ENCODE data around the gene RPS6KA2. TPM values are rescaled to one million over a fixed set of nuclear protein-coding genes. Genes with fewer than 3 reads are reported as not detected.

The RPS6KA2 gene
- total RNA-seq, 1 donor from 2014 or later = 33.7 TPM

DNA sequence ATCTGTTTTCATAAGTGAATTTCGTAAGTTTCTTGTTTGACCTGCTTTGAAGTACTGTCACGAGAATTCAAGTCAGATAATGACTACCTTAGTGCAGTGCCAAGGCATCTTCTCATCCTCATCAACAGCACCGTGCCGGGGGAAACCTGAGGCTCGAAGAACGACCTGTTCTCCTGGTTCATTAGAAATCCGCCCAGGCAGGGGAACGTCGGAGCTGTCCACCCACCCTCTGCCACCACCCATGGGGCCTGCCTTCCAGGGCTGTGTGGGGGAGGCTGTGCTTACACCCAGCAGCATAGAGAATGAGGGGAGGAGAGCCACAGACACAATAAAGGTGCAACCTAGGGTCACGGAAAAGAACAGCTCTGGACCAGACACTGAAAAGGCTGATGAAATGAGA is 142.2 kb downstream of the RPS6KA2 start:
- peaks cover 33% of the 10 kb centered on the region for H3K4me1 Mint-ChIP-seq

DNA sequence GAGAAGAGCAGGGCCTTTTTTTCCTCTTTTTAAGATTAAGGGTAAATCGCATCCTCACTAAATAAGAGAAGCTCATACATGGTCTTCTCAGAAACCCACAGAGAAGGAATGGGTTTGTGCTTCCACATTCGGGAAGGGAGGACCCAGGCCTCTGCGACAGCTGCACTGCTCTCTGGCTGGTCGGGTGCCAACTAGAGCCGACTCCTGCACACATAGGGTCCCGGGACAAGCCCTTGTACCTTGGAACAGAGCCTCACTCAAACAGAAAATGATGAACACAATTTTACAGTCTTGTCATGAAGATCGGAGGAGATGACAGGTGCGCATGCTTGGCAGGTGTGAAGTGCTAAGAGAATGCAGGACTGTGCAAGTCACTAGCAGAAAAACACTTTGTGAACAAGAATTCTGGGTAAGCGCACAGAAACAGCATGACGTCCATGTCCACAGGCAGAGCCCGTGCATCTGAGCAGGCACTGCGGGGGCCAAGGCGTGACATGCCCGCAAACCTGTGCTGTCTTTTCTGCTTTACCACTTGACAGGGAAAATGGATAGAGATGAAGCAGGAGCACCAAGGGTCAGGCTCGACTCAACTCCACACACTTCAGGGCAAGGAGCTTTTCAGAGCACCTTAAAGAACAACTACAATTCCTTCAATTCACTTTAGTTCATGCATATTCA is 143.3 kb downstream of the RPS6KA2 start:
- Mint-ChIP-seq H3K27me3 (ENCODE audit: low read depth) (no peaks in the 10 kb centered on the region), H3K4me3 (no peak overlapping the region), H3K9me3 (no peaks in the 10 kb centered on the region), H3K4me1 (peaks cover 26% of the 10 kb centered on the region), H3K27ac (ENCODE audit: unreplicated experiment) (peak overlapping the region; percentile 5), H3K36me3 (ENCODE audit: low read depth) (peaks cover 21% of the 10 kb centered on the region)
- no peak for DNase-seq (ENCODE audit: low read depth, low spot score)
- TF ChIP-seq, protein P1, sequence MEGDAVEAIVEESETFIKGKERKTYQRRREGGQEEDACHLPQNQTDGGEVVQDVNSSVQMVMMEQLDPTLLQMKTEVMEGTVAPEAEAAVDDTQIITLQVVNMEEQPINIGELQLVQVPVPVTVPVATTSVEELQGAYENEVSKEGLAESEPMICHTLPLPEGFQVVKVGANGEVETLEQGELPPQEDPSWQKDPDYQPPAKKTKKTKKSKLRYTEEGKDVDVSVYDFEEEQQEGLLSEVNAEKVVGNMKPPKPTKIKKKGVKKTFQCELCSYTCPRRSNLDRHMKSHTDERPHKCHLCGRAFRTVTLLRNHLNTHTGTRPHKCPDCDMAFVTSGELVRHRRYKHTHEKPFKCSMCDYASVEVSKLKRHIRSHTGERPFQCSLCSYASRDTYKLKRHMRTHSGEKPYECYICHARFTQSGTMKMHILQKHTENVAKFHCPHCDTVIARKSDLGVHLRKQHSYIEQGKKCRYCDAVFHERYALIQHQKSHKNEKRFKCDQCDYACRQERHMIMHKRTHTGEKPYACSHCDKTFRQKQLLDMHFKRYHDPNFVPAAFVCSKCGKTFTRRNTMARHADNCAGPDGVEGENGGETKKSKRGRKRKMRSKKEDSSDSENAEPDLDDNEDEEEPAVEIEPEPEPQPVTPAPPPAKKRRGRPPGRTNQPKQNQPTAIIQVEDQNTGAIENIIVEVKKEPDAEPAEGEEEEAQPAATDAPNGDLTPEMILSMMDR (conservative IDR thresholded peaks at IDR 0.05) = no peak

More for the DNA sequence above, 142.2 kb downstream of the RPS6KA2 start:
- no peaks in the 10 kb centered on the region for H3K9me3 Mint-ChIP-seq
- H3K27ac Mint-ChIP-seq (ENCODE audit: unreplicated experiment) = no peak overlapping the region
- TF ChIP-seq, protein P1 (conservative IDR thresholded peaks at IDR 0.05) = no peak
- no peak for DNase-seq (ENCODE audit: low read depth, low spot score)
- no peaks in the 10 kb centered on the region for H3K27me3 Mint-ChIP-seq (ENCODE audit: low read depth)
- H3K4me3 Mint-ChIP-seq = no peak overlapping the region
- H3K36me3 Mint-ChIP-seq (ENCODE audit: low read depth) = peaks cover 19% of the 10 kb centered on the region

DNA sequence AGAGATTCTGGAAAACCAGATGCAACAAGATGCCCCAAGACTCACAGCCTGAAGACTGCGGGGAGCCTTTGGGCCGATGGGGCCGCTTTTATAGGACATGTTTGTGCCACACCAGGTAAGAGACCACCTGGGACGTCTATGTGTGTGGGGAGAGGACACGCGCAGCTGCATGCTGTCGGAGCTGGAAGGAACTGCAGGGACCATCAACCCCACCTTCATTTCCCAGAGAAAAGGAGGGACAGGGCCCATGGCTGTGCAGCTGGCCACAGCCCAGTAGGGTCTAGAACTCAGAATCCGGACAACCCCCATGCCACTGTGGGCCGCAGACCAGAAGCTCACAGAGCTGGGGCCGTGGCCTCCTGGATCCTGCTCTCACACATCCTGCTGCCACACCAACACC is 144.0 kb downstream of the RPS6KA2 start:
- TF ChIP-seq, protein P1 (conservative IDR thresholded peaks at IDR 0.05) = no peak
- no peaks in the 10 kb centered on the region for H3K9me3 Mint-ChIP-seq
- H3K4me1 Mint-ChIP-seq = peaks cover 26% of the 10 kb centered on the region
- no peak for DNase-seq (ENCODE audit: low read depth, low spot score)
- H3K36me3 Mint-ChIP-seq (ENCODE audit: low read depth) = peaks cover 20% of the 10 kb centered on the region
- H3K27ac Mint-ChIP-seq (ENCODE audit: unreplicated experiment) = no peak overlapping the region
- H3K27me3 Mint-ChIP-seq (ENCODE audit: low read depth) = no peaks in the 10 kb centered on the region
- H3K4me3 Mint-ChIP-seq = no peak overlapping the region

DNA sequence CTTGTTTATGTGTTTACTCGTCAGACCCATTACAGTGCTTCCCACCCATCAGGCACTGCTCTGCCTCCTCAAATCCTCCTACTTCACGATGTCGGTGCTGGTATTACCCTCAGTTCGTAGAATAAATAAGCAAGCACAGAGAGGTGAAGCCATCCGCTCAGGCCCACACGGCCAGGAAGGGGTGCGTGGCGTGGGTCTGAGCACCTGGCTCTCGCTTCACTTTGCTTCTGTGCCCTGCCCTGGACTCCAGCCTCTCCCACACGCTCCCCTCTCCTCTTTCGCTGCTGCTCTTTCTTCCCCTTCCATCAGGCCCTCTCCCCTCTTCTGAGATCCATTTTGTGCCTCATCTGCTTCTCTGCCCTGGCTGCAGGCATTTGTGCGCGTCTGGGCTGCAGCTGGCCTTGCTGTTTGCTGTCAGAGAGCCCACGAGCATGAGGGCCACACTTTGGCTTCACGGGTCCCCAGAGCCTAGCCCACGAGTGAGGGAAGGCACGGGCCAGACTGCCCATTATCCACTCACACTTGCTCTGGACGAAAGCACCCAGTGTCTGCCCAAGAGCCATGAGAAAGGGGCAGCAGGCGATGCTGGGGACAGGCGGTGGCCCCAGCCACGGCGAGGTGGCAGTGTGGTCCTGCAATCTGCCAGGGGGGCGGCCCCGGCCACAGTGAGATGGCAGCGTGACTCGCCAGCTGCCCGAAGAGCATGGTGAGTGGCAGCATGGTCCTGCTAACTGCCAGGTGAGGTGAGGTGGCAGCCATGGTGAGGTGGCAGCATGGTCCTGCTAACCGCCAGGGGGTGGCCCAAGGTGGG is 148.1 kb downstream of the RPS6KA2 start:
- TF ChIP-seq, protein P1 (conservative IDR thresholded peaks at IDR 0.05) = no peak
- H3K36me3 Mint-ChIP-seq (ENCODE audit: low read depth) = peaks cover 7% of the 10 kb centered on the region
- H3K27ac Mint-ChIP-seq (ENCODE audit: unreplicated experiment) = no peak overlapping the region
- H3K4me3 Mint-ChIP-seq = no peak overlapping the region
- DNase-seq (ENCODE audit: low read depth, low spot score) = no peak
- H3K27me3 Mint-ChIP-seq (ENCODE audit: low read depth) = no peaks in the 10 kb centered on the region
- H3K4me1 Mint-ChIP-seq = peaks cover 9% of the 10 kb centered on the region
- H3K9me3 Mint-ChIP-seq = no peaks in the 10 kb centered on the region

DNA sequence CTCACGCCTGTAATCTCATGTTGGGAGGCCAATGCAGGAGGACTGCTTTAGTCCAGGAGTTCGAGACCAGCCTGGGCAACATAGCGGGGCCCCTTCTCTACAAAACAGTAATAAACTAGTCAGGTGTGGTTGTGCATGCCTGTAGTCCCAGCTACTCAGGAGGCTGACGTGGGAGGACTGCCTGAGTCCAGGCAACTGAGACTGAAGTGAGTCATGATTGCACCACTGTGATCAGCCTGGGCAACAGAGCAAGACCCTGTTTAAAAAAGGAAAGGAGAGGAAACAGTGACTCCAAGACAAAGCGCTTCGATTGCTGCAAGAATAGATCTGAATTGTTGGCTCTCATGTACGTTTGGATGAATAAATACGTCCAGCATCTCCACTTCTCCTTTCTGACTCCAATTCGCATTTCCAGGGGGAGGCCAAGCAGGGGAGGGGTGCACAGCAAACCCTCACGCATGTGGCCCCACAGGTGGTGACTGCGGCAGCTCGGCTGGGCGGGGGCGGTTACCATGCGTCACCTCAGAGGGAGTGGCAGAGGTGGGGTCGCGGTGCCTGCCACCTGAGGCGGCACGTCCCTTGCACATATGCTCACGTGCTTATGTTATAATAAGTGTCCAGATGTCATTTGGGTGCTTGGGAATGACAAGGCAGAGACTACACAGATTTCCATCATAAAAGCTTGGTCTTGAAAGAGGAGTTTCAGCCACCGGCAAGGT is 149.2 kb downstream of the RPS6KA2 start:
- TF ChIP-seq, protein P1 (conservative IDR thresholded peaks at IDR 0.05) = no peak
- no peaks in the 10 kb centered on the region for H3K27me3 Mint-ChIP-seq (ENCODE audit: low read depth)
- H3K9me3 Mint-ChIP-seq = no peaks in the 10 kb centered on the region
- H3K27ac Mint-ChIP-seq (ENCODE audit: unreplicated experiment) = no peak overlapping the region
- H3K4me3 Mint-ChIP-seq = no peak overlapping the region
- peaks cover 3% of the 10 kb centered on the region for H3K36me3 Mint-ChIP-seq (ENCODE audit: low read depth)
- no peaks in the 10 kb centered on the region for H3K4me1 Mint-ChIP-seq
- no peak for DNase-seq (ENCODE audit: low read depth, low spot score)

All from neural crest cell (in vitro differentiated cells).